B cell (primary cell): Measurements from ENCODE around the gene COQ10A. TPM values are rescaled to one million over a fixed set of nuclear protein-coding genes. Genes with fewer than 3 reads are reported as not detected.

Experiments
- ATAC-seq: fragments of 200-7000 bp; cut with Tn5 transposase; one replicate; pipeline ENCODE4 v1.10.0; 2021; ENCODE audit warnings: low read depth, mild to moderate bottlenecking, moderate number of reproducible peaks, moderate library complexity
- CTCF ChIA-PET: fragments of 350-600 bp; sonication (Branson Sonifier 250); formaldehyde crosslinking; loops from one replicate; lab custom pipeline; 2021; ENCODE audit warnings: antibody characterized with exemption, inconsistent platforms; lab: Charles Lee
- POLR2A ChIA-PET: fragments of 350-600 bp; sonication (Branson Sonifier 250); formaldehyde crosslinking; loops from one replicate; lab custom pipeline; 2021; ENCODE audit warnings: antibody characterized with exemption; lab: Charles Lee
- DNase-seq: peaks from one replicate; pipeline ENCODE4 v3.0.0; 2013
- H2AFZ ChIP-seq: 2 replicates; pipeline ENCODE4 v1.6.1; 2012; ENCODE audit warnings: mild to moderate bottlenecking, low read depth, low read length; ENCODE audit not compliant: insufficient read depth, poor library complexity, severe bottlenecking
- H3K27ac ChIP-seq, 2 donors: 1 replicate in 1 of 2; 2 replicates in 1 of 2; pipeline ENCODE4 v1.5.1; 2012 to 2013; ENCODE audit warnings: low read length in 2 of 2, mild to moderate bottlenecking in 2 of 2, moderate library complexity in 1 of 2
- H3K27me3 ChIP-seq, 4 experiments: fragments of 200-600 bp in 1 of 4; sonication (generic) in 1 of 4; replicated peaks in 1 of 4; 1 replicate in 2 of 4; 2 replicates in 2 of 4; pipeline versions ENCODE4 v1.6.1 to v1.7.0; 2013 to 2016; ENCODE audit warnings: low read length in 3 of 4, mild to moderate bottlenecking in 2 of 4, mixed read lengths in 1 of 4, moderate library complexity in 1 of 4; ENCODE audit not compliant: insufficient read depth in 4 of 4, control insufficient read depth in 3 of 4; ENCODE audit errors: control extremely low read depth in 1 of 4
- H3K36me3 ChIP-seq, 2 experiments: replicated peaks in 1 of 2; 1 replicate in 1 of 2; 2 replicates in 1 of 2; pipeline versions ENCODE4 v1.6.1 to v1.7.1; 2013; ENCODE audit warnings: low read length in 1 of 2; ENCODE audit not compliant: insufficient read depth in 2 of 2, control insufficient read depth in 1 of 2; ENCODE audit errors: control extremely low read depth in 1 of 2, extremely low read depth in 1 of 2
- H3K4me1 ChIP-seq, 2 donors: fragments of 200-600 bp in 1 of 2; sonication (generic) in 1 of 2; 1 replicate in 1 of 2; 2 replicates in 1 of 2; pipeline versions ENCODE4 v1.5.1 to v1.6.1; 2013 to 2017; ENCODE audit warnings: low read length in 2 of 2; ENCODE audit not compliant: control insufficient read depth in 2 of 2, insufficient read depth in 2 of 2
- H3K4me2 ChIP-seq: replicated peaks from 2 replicates; pipeline ENCODE3; 2012; ENCODE audit warnings: mild to moderate bottlenecking, low read depth, low read length; ENCODE audit not compliant: poor library complexity, severe bottlenecking
- H3K4me3 ChIP-seq, 5 experiments: fragments of 200-600 bp in 1 of 5; sonication (generic) in 1 of 5; 1 replicate in 3 of 5; 2 replicates in 2 of 5; pipeline versions ENCODE4 v1.5.1 to v1.7.0; 2011 to 2016; ENCODE audit warnings: low read length in 4 of 5, mild to moderate bottlenecking in 4 of 5, low read depth in 2 of 5, control low read depth in 1 of 5, moderate library complexity in 1 of 5; ENCODE audit not compliant: insufficient read depth in 1 of 5; ENCODE audit errors: control extremely low read depth in 1 of 5, extremely low read depth in 1 of 5
- H3K79me2 ChIP-seq: fragments of 200-600 bp; sonication (generic); one replicate; pipeline ENCODE4 v1.6.0; 2016; ENCODE audit warnings: low read length; ENCODE audit not compliant: control insufficient read depth, insufficient read depth
- H3K9ac ChIP-seq: fragments of 200-600 bp; sonication (generic); 2 replicates; pipeline ENCODE4 v1.6.1; 2017; ENCODE audit warnings: mild to moderate bottlenecking, low read length, moderate library complexity
- H3K9me3 ChIP-seq, 3 donors: one replicate each; pipeline versions ENCODE4 v1.6.1 to v1.7.1; 2013; ENCODE audit warnings: low read length in 2 of 3; ENCODE audit not compliant: control insufficient read depth in 2 of 3, insufficient read depth in 1 of 3; ENCODE audit errors: control extremely low read depth in 1 of 3
- H4K20me1 ChIP-seq: 2 replicates; pipeline ENCODE4 v1.6.0; 2012; ENCODE audit warnings: mild to moderate bottlenecking, low read length; ENCODE audit not compliant: insufficient read depth, control insufficient read depth, poor library complexity, severe bottlenecking
- H3K27ac Mint-ChIP-seq: one replicate; pipeline ENCODE4 v1.8.0; 2021; ENCODE audit warnings: mixed read lengths
- H3K27me3 Mint-ChIP-seq: one replicate; pipeline ENCODE4 v1.8.0; 2021; ENCODE audit warnings: mixed read lengths
- H3K4me1 Mint-ChIP-seq: one replicate; pipeline ENCODE4 v1.8.0; 2021; ENCODE audit warnings: mixed read lengths
- H3K4me3 Mint-ChIP-seq: one replicate; pipeline ENCODE4 v1.8.0; 2021; ENCODE audit warnings: mixed read lengths
- H3K9me3 Mint-ChIP-seq: one replicate; pipeline ENCODE4 v1.8.0; 2022; ENCODE audit warnings: mixed read lengths; ENCODE audit not compliant: insufficient read depth
- CTCF ChIP-seq: fragments of 200-600 bp; IDR thresholded peaks from one replicate; pipeline ENCODE4 v1.8.0; 2022; ENCODE audit warnings: antibody characterized with exemption, mild to moderate bottlenecking
- EZH2 ChIP-seq: IDR thresholded peaks from 2 replicates; pipeline ENCODE4 v1.6.1; 2012; ENCODE audit warnings: borderline replicate concordance, low read depth, mild to moderate bottlenecking, moderate library complexity, low read length; ENCODE audit not compliant: insufficient read depth, poor library complexity, severe bottlenecking
- WGBS: methylation state at CpG from one replicate; pipeline ENCODE4 v1.1.5; 2013; ENCODE audit warnings: missing lambda C conversion rate; ENCODE audit not compliant: insufficient coverage; 5-methylcytosine and 5-hydroxymethylcytosine counted together
- intact Hi-C: fragments of 100-400 bp; cut with micrococcal nuclease; formaldehyde crosslinking; loops from one replicate; pipeline ENCODE4 v1.10.0; 2022
- polyA plus RNA-seq: library from polyadenylated mRNA; depleted of rRNA; stranded (reverse); fragments of >200 nt; gene quantifications from 2 replicates; pipeline ENCODE4 v1.2.3, GENCODE V29; 2012
- total RNA-seq, 2 donors: library from RNA; stranded (reverse); fragments of 120-200 nt in 1 of 2; gene quantifications; 1 replicate in 1 of 2; 2 replicates in 1 of 2; pipeline versions ENCODE4 v1.2.3 to v1.2.4, GENCODE V29; 2013 to 2022

The COQ10A gene
- total and polyA plus RNA-seq, 2 donors (not counting 1 experiment from before 2014, with no cell fraction given) = 73.5 to 73.6 TPM

- Histone ChIP-seq H3K36me3 (peaks cover 0 to 2% of the 10 kb centered on the region in 2 experiments), H2AFZ (no peak overlapping the region), H3K27ac (no peak overlapping the region), H3K27me3 (no peaks in the 10 kb centered on the region), H3K4me2 (no peak overlapping the region), H3K4me1 (no peaks in the 10 kb centered on the region), H3K9ac (no peak overlapping the region), H4K20me1 (no peaks in the 10 kb centered on the region), H3K79me2 (no peaks in the 10 kb centered on the region), H3K9me3 (no peaks in the 10 kb centered on the region), H3K4me3 (no peak overlapping the region)
- ATAC-seq = no peak
- no peak overlapping the region for H3K27ac Mint-ChIP-seq
- H3K27me3 Mint-ChIP-seq = no peaks in the 10 kb centered on the region
- TF ChIP-seq CTCF = no peak
- intact Hi-C loops = no loop called here
- WGBS = 91% methylated on average over 6 of the region's 8 CpGs
- H3K4me1 Mint-ChIP-seq = peaks cover under 1% of the 10 kb centered on the region
- H3K9me3 Mint-ChIP-seq = no peaks in the 10 kb centered on the region
- CTCF ChIA-PET = interaction anchor here (1.2 to 1.5 kb wide), 2 partner anchors 17 to 28 kb away, joined by 3 to 4 read pairs; partner anchors contain the start of gene ANKRD52
- no peak for DNase-seq
- H3K4me3 Mint-ChIP-seq = no peak overlapping the region
- POLR2A ChIA-PET = no interaction called here
Observed at GRCh38 chr12:56230432-56231183, 36.1 kb upstream of the COQ10A start.

GRCh38 chr12:56231184-56231582 lies 35.6 kb upstream of the COQ10A start:
- no peak overlapping the region for H3K9ac ChIP-seq
- H3K4me1 ChIP-seq = no peaks in the 10 kb centered on the region
- no peak overlapping the region for H3K4me3 ChIP-seq
- TF ChIP-seq EZH2 (no peak), CTCF (no peak)
- intact Hi-C loops = no loop called here
- H3K27me3 ChIP-seq = no peaks in the 10 kb centered on the region
- Mint-ChIP-seq H3K9me3 (no peaks in the 10 kb centered on the region), H3K27me3 (no peaks in the 10 kb centered on the region), H3K4me1 (no peaks in the 10 kb centered on the region), H3K4me3 (no peak overlapping the region), H3K27ac (no peak overlapping the region)
- no peak overlapping the region for H2AFZ ChIP-seq
- no peak for ATAC-seq
- ChIA-PET CTCF (interaction anchor here (0.7 to 1.5 kb wide), 2 partner anchors 10 to 28 kb away, joined by 3 to 4 read pairs; partner anchors contain the start of genes ANKRD52 and RNF41), POLR2A (no interaction called here)
- no peaks in the 10 kb centered on the region for H3K9me3 ChIP-seq
- H3K27ac ChIP-seq = no peak overlapping the region
- no peak for DNase-seq
- H3K36me3 ChIP-seq = peaks cover 0 to 2% of the 10 kb centered on the region in 2 experiments
- H3K79me2 ChIP-seq = no peaks in the 10 kb centered on the region
- no peak overlapping the region for H3K4me2 ChIP-seq
- WGBS = 94% methylated on average over 10 of the region's 11 CpGs
- H4K20me1 ChIP-seq = no peaks in the 10 kb centered on the region
